Ovary (tissue), 3 donors: ENCODE results near the gene RFX3.

Experiments used
- EP300 ChIP-seq: sonication (generic); formaldehyde crosslinking; IDR thresholded peaks from one replicate; pipeline ENCODE4 v1.6.1; 2017; ENCODE audit warnings: antibody characterized with exemption
- POLR2A ChIP-seq: fragments of 450-650 bp; IDR thresholded peaks from one replicate; pipeline ENCODE4 v1.6.1; 2017; ENCODE audit warnings: antibody characterized with exemption, mild to moderate bottlenecking, moderate library complexity
- TF ChIP-seq, protein P1 (sequence below), 3 donors: fragments of 450-650 bp in 2 of 3; fragments of 200-600 bp in 1 of 3; IDR thresholded peaks; one replicate each; pipeline versions ENCODE4 v1.5.1 to v1.8.0; 2016 to 2022; ENCODE audit warnings: antibody characterized with exemption in 3 of 3, mild to moderate bottlenecking in 1 of 3
- donor health status: DM: no; HTN: no; CAD: no.

GRCh38 chr9:3398232-3398648, 127.6 kb downstream of the RFX3 start:
- no peak for TF ChIP-seq POLR2A
- TF ChIP-seq, protein P1, sequence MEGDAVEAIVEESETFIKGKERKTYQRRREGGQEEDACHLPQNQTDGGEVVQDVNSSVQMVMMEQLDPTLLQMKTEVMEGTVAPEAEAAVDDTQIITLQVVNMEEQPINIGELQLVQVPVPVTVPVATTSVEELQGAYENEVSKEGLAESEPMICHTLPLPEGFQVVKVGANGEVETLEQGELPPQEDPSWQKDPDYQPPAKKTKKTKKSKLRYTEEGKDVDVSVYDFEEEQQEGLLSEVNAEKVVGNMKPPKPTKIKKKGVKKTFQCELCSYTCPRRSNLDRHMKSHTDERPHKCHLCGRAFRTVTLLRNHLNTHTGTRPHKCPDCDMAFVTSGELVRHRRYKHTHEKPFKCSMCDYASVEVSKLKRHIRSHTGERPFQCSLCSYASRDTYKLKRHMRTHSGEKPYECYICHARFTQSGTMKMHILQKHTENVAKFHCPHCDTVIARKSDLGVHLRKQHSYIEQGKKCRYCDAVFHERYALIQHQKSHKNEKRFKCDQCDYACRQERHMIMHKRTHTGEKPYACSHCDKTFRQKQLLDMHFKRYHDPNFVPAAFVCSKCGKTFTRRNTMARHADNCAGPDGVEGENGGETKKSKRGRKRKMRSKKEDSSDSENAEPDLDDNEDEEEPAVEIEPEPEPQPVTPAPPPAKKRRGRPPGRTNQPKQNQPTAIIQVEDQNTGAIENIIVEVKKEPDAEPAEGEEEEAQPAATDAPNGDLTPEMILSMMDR (IDR thresholded peaks at IDR 0.05) = no peak
- TF ChIP-seq EP300 = no peak
